ENCODE results near the gene EIF4B.

Gene EIF4B

DNA sequence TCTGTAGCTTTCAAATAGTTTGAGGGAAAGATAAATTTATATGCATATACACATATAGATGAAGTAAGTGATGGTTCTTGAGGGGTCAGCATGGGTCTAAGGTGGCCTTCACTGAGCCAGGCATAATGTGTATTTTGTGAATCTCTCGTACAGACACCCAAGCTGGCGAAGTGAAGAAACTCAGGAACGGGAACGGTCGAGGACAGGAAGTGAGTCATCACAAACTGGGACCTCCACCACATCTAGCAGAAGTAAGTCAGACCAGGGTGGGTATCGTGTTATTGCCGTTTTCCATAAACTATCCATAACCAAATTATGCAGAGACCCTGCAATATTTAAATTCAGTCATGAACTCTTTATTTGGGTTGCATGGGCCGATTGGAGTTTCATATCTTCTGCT is 28.2 kb downstream of the EIF4B start:
- no peak overlapping the region for H3K4me3 ChIP-seq (ENCODE audit: low read depth, low read length, poor library complexity, severe bottlenecking)
- H3K27me3 ChIP-seq (ENCODE audit: insufficient read depth, low read length) = no peaks in the 10 kb centered on the region
- H4K20me1 ChIP-seq (ENCODE audit: insufficient read depth, low read length) = no peaks in the 10 kb centered on the region
- H3K9ac ChIP-seq (ENCODE audit: low read length) = no peak overlapping the region
- H2AFZ ChIP-seq (ENCODE audit: low read length) = no peak overlapping the region
- no peak overlapping the region for H3K27ac ChIP-seq (ENCODE audit: low read depth, low read length, poor library complexity, severe bottlenecking)
- TF ChIP-seq CTCF (IDR thresholded peaks at IDR 0.05; ENCODE audit: low read length) (no peak), EZH2 (IDR thresholded peaks at IDR 0.05; ENCODE audit: borderline replicate concordance, low read length) (no peak)
- 0 out of 2 replicates have a peak, but pooled peaks cover 4% of the 10 kb centered on the region for H3F3A ChIP-seq (ENCODE audit: insufficient read depth, low read length)
- H3K36me3 ChIP-seq (ENCODE audit: insufficient read depth, low read length) = peaks cover 90% of the 10 kb centered on the region
- H3K9me3 ChIP-seq (ENCODE audit: low read length) = no peaks in the 10 kb centered on the region
- no peaks in the 10 kb centered on the region for H3K9me2 ChIP-seq (ENCODE audit: low read depth, low read length)
- no peak overlapping the region for H3K4me2 ChIP-seq (ENCODE audit: low read length)
- no peaks in the 10 kb centered on the region for H3K79me2 ChIP-seq (ENCODE audit: insufficient read depth, low read length)
- no peaks in the 10 kb centered on the region for H3K4me1 ChIP-seq (ENCODE audit: insufficient read depth, low read length, severe bottlenecking)

DNA sequence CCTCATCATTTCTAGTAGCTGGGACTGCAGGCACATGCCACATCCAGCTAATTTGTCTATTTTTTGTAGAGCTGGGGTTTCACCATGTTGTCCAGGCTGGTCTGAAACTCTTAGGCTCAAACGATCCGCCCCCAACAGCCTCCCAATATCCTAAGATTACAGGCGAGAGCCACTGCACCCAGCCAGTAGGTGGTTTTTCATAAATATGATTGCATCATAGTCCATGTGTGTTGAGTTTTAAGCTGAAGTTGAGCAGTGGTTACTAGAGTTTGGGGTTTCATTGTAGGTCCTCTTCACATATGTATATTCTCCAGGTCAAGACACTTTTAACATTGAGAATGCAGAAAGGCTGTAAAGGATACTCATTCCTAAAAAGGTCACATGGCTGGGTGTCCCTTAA is 30.5 kb downstream of the EIF4B start:
- Histone ChIP-seq H3K36me3 (ENCODE audit: insufficient read depth, low read length) (peaks cover 90% of the 10 kb centered on the region), H3K9ac (ENCODE audit: low read length) (no peak overlapping the region), H4K20me1 (ENCODE audit: insufficient read depth, low read length) (no peaks in the 10 kb centered on the region), H3K9me3 (ENCODE audit: low read length) (no peaks in the 10 kb centered on the region), H3K4me2 (ENCODE audit: low read length) (no peak overlapping the region), H3K27ac (ENCODE audit: low read depth, low read length, poor library complexity, severe bottlenecking) (no peak overlapping the region), H3F3A (ENCODE audit: insufficient read depth, low read length) (0 out of 2 replicates have a peak, but pooled peaks cover 4% of the 10 kb centered on the region), H2AFZ (ENCODE audit: low read length) (no peak overlapping the region), H3K4me1 (ENCODE audit: insufficient read depth, low read length, severe bottlenecking) (no peaks in the 10 kb centered on the region), H3K4me3 (ENCODE audit: low read depth, low read length, poor library complexity, severe bottlenecking) (no peak overlapping the region), H3K79me2 (ENCODE audit: insufficient read depth, low read length) (no peaks in the 10 kb centered on the region), H3K27me3 (ENCODE audit: insufficient read depth, low read length) (no peaks in the 10 kb centered on the region), H3K9me2 (ENCODE audit: low read depth, low read length) (no peaks in the 10 kb centered on the region)
- TF ChIP-seq EZH2 (IDR thresholded peaks at IDR 0.05; ENCODE audit: borderline replicate concordance, low read length) = no peak
- no peak for TF ChIP-seq CTCF (IDR thresholded peaks at IDR 0.05; ENCODE audit: low read length)

GRCh38 chr12:53039851-53040250 is 33.6 kb downstream of the EIF4B start:
- Histone ChIP-seq H2AFZ (ENCODE audit: low read length) (no peak overlapping the region), H3K4me2 (ENCODE audit: low read length) (no peak overlapping the region), H3K9me3 (ENCODE audit: low read length) (no peaks in the 10 kb centered on the region), H3K9me2 (ENCODE audit: low read depth, low read length) (no peaks in the 10 kb centered on the region), H4K20me1 (ENCODE audit: insufficient read depth, low read length) (no peaks in the 10 kb centered on the region), H3K27me3 (ENCODE audit: insufficient read depth, low read length) (no peaks in the 10 kb centered on the region), H3K27ac (ENCODE audit: low read depth, low read length, poor library complexity, severe bottlenecking) (no peak overlapping the region), H3K79me2 (ENCODE audit: insufficient read depth, low read length) (no peaks in the 10 kb centered on the region), H3K9ac (ENCODE audit: low read length) (no peak overlapping the region), H3K36me3 (ENCODE audit: insufficient read depth, low read length) (peaks cover 69% of the 10 kb centered on the region), H3F3A (ENCODE audit: insufficient read depth, low read length) (0 out of 2 replicates have a peak, but pooled peaks cover 4% of the 10 kb centered on the region), H3K4me1 (ENCODE audit: insufficient read depth, low read length, severe bottlenecking) (no peaks in the 10 kb centered on the region), H3K4me3 (ENCODE audit: low read depth, low read length, poor library complexity, severe bottlenecking) (no peak overlapping the region)
- no peak for TF ChIP-seq CTCF (IDR thresholded peaks at IDR 0.05; ENCODE audit: low read length)
- TF ChIP-seq EZH2 (IDR thresholded peaks at IDR 0.05; ENCODE audit: borderline replicate concordance, low read length) = no peak
